OCI-LY1 (cell line): ENCODE results near the gene KRTAP16-1.

ENCODE experiments used
- EZH2 ChIP-seq: fragments of 200-600 bp; sonication (generic), shearing (Covaris generic); IDR thresholded peaks from 2 replicates; pipeline ENCODE4 v1.8.0; 2017; ENCODE audit warnings: borderline replicate concordance, mixed run types, mild to moderate bottlenecking, antibody characterized with exemption, low read length, moderate library complexity, mixed read lengths
- TF ChIP-seq, protein P1 (sequence below): fragments of 200-600 bp; sonication (generic), shearing (Covaris generic); IDR thresholded peaks from 2 replicates; pipeline ENCODE4 v1.5.1; 2017; ENCODE audit warnings: mild to moderate bottlenecking, antibody characterized with exemption, low read length, moderate library complexity, mixed read lengths

DNA sequence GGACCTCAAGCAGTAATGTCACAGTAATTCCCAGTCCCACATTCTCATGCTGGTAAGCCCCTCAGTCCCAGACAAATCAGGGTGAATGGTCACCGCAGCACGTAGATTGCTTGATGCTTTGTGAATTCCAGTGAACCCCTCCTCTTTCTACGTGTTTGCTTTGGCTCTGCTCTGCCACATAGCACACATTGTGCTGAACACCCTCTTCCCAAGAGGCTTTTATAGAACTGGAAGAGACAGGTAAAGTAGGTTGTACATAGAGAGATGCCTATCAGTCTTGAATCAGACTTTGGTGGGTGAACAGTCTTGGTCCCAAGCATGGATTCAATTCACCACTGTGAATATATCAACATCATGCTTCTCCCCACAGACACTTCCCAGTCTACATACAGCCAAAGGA, 44.5 kb downstream of the KRTAP16-1 start:
- TF ChIP-seq, protein P1, sequence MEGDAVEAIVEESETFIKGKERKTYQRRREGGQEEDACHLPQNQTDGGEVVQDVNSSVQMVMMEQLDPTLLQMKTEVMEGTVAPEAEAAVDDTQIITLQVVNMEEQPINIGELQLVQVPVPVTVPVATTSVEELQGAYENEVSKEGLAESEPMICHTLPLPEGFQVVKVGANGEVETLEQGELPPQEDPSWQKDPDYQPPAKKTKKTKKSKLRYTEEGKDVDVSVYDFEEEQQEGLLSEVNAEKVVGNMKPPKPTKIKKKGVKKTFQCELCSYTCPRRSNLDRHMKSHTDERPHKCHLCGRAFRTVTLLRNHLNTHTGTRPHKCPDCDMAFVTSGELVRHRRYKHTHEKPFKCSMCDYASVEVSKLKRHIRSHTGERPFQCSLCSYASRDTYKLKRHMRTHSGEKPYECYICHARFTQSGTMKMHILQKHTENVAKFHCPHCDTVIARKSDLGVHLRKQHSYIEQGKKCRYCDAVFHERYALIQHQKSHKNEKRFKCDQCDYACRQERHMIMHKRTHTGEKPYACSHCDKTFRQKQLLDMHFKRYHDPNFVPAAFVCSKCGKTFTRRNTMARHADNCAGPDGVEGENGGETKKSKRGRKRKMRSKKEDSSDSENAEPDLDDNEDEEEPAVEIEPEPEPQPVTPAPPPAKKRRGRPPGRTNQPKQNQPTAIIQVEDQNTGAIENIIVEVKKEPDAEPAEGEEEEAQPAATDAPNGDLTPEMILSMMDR: no peak
- no peak for TF ChIP-seq EZH2
